H9 (cell line): ENCODE data around the gene ARPC5L. TPM values are rescaled to one million over a fixed set of nuclear protein-coding genes. Genes with fewer than 3 reads are reported as not detected.

ENCODE experiments used
- DNase-seq: peaks from one replicate; pipeline ENCODE4 v3.0.0-alpha.2; 2017
- H2AFZ ChIP-seq: one replicate; pipeline ENCODE4 v1.6.1; 2013; ENCODE audit warnings: mild to moderate bottlenecking, low read length, control low read depth, moderate library complexity
- H2AK5ac ChIP-seq: 2 replicates; pipeline ENCODE4 v1.6.1; 2013; ENCODE audit warnings: low read length, control low read depth, mixed read lengths; ENCODE audit not compliant: insufficient read length
- H2BK120ac ChIP-seq: one replicate; pipeline ENCODE4 v1.6.1; 2013; ENCODE audit warnings: low read depth, mild to moderate bottlenecking, low read length, control low read depth, inconsistent platforms; ENCODE audit not compliant: poor library complexity, severe bottlenecking
- H2BK12ac ChIP-seq: 2 replicates; pipeline ENCODE4 v1.6.1; 2013; ENCODE audit warnings: low read length, control low read depth, mixed read lengths, low read depth; ENCODE audit not compliant: insufficient read length
- H2BK15ac ChIP-seq: 2 replicates; pipeline ENCODE4 v1.6.1; 2013; ENCODE audit warnings: low read depth, low read length, control low read depth
- H2BK20ac ChIP-seq: one replicate; pipeline ENCODE4 v1.6.1; 2013; ENCODE audit warnings: low read depth, mild to moderate bottlenecking, low read length, control low read depth, inconsistent platforms; ENCODE audit not compliant: poor library complexity, severe bottlenecking
- H2BK5ac ChIP-seq: 2 replicates; pipeline ENCODE4 v1.6.1; 2013; ENCODE audit warnings: low read length, control low read depth, mixed read lengths; ENCODE audit not compliant: insufficient read length
- H3K14ac ChIP-seq: 2 replicates; pipeline ENCODE4 v1.6.1; 2013; ENCODE audit warnings: low read length, control low read depth; ENCODE audit not compliant: insufficient read depth
- H3K18ac ChIP-seq: 2 replicates; pipeline ENCODE4 v1.6.1; 2013; ENCODE audit warnings: low read depth, mild to moderate bottlenecking, mixed read lengths, low read length, control low read depth; ENCODE audit not compliant: insufficient read length
- H3K23ac ChIP-seq: 2 replicates; pipeline ENCODE4 v1.6.1; 2013; ENCODE audit warnings: low read length, control low read depth, mixed read lengths, low read depth; ENCODE audit not compliant: insufficient read length
- H3K23me2 ChIP-seq: 2 replicates; pipeline ENCODE4 v1.6.1; 2013; ENCODE audit warnings: low read depth, mild to moderate bottlenecking, mixed read lengths, low read length, control low read depth; ENCODE audit not compliant: insufficient read length, poor library complexity, severe bottlenecking
- H3K27ac ChIP-seq: 2 replicates; pipeline ENCODE4 v1.5.1; 2013; ENCODE audit warnings: low read length, control low read depth, mixed read lengths, low read depth; ENCODE audit not compliant: insufficient read length
- H3K27me3 ChIP-seq: 2 replicates; pipeline ENCODE4 v1.6.1; 2013; ENCODE audit warnings: low read length, control low read depth, inconsistent platforms; ENCODE audit not compliant: insufficient read depth
- H3K4ac ChIP-seq: 2 replicates; pipeline ENCODE4 v1.6.1; 2013; ENCODE audit warnings: low read depth, mild to moderate bottlenecking, control low read depth, inconsistent platforms, low read length, moderate library complexity
- H3K4me1 ChIP-seq: 2 replicates; pipeline ENCODE4 v1.6.1; 2013; ENCODE audit warnings: low read length, control low read depth, inconsistent platforms; ENCODE audit not compliant: insufficient read depth
- H3K4me2 ChIP-seq: 2 replicates; pipeline ENCODE4 v1.6.1; 2013; ENCODE audit warnings: low read length, control low read depth, mixed read lengths; ENCODE audit not compliant: insufficient read length, insufficient read depth
- H3K56ac ChIP-seq: 2 replicates; pipeline ENCODE4 v1.6.1; 2013; ENCODE audit warnings: low read depth, mild to moderate bottlenecking, mixed read lengths, low read length, control low read depth; ENCODE audit not compliant: insufficient read length
- H3K79me1 ChIP-seq: 2 replicates; pipeline ENCODE4 v1.6.1; 2013; ENCODE audit warnings: low read depth, mild to moderate bottlenecking, moderate library complexity, low read length, control low read depth, inconsistent platforms; ENCODE audit not compliant: insufficient read depth, poor library complexity, severe bottlenecking
- H3K79me2 ChIP-seq: 2 replicates; pipeline ENCODE4 v1.6.1; 2013; ENCODE audit warnings: low read length, control low read depth, inconsistent platforms; ENCODE audit not compliant: insufficient read depth
- H3K9ac ChIP-seq: 2 replicates; pipeline ENCODE4 v1.6.1; 2013; ENCODE audit warnings: low read length, control low read depth, mixed read lengths; ENCODE audit not compliant: insufficient read length; ENCODE audit errors: extremely low read depth
- H3K9me3 ChIP-seq: one replicate; pipeline ENCODE4 v1.6.1; 2013; ENCODE audit warnings: low read depth, low read length, inconsistent platforms; ENCODE audit not compliant: control insufficient read depth
- H3T11ph ChIP-seq: one replicate; pipeline ENCODE4 v1.6.1; 2013; ENCODE audit warnings: mild to moderate bottlenecking, low read length, control low read depth, inconsistent platforms
- H4K20me1 ChIP-seq: one replicate; pipeline ENCODE4 v1.6.1; 2013; ENCODE audit not compliant: control insufficient read depth, insufficient read length, insufficient read depth
- H4K5ac ChIP-seq: 2 replicates; pipeline ENCODE4 v1.6.1; 2013; ENCODE audit warnings: low read depth, mild to moderate bottlenecking, mixed read lengths, low read length, control low read depth; ENCODE audit not compliant: insufficient read length
- H4K8ac ChIP-seq: replicated peaks from 2 replicates; pipeline ENCODE4 v1.6.1; 2013; ENCODE audit warnings: low read length, control low read depth, mixed read lengths, low read depth; ENCODE audit not compliant: insufficient read length
- H4K91ac ChIP-seq: 2 replicates; pipeline ENCODE4 v1.6.1; 2013; ENCODE audit warnings: low read depth, mild to moderate bottlenecking, moderate library complexity, mixed read lengths, low read length, control low read depth; ENCODE audit not compliant: insufficient read length
- H3K27ac Mint-ChIP-seq, 3 experiments: 2 replicates in 2 of 3; 3 replicates in 1 of 3; pipeline ENCODE4 v1.8.0; 2020 to 2021; ENCODE audit warnings: mixed read lengths in 3 of 3, mild to moderate bottlenecking in 1 of 3, moderate library complexity in 1 of 3
- H3K27me3 Mint-ChIP-seq: 2 replicates; pipeline ENCODE4 v1.8.0; 2021; ENCODE audit warnings: low read depth, mild to moderate bottlenecking, moderate library complexity, mixed read lengths
- H3K36me3 Mint-ChIP-seq, 3 experiments: 2 replicates in 2 of 3; 3 replicates in 1 of 3; pipeline ENCODE4 v1.8.0; 2020 to 2021; ENCODE audit warnings: low read depth in 3 of 3, mixed read lengths in 3 of 3; ENCODE audit not compliant: insufficient read depth in 1 of 3
- H3K4me1 Mint-ChIP-seq, 2 experiments: 2 replicates each; pipeline ENCODE4 v1.8.0; 2020; ENCODE audit warnings: mixed read lengths in 2 of 2
- H3K4me3 Mint-ChIP-seq, 2 experiments: 2 replicates in 1 of 2; 3 replicates in 1 of 2; pipeline ENCODE4 v1.8.0; 2020 to 2021; ENCODE audit warnings: mild to moderate bottlenecking in 2 of 2, mixed read lengths in 2 of 2, moderate library complexity in 1 of 2
- H3K9me3 Mint-ChIP-seq, 2 experiments: 2 replicates in 1 of 2; 3 replicates in 1 of 2; pipeline ENCODE4 v1.8.0; 2020; ENCODE audit warnings: mild to moderate bottlenecking in 2 of 2, mixed read lengths in 2 of 2, moderate library complexity in 1 of 2
- CTCF ChIP-seq: fragments of 200-600 bp; sonication (generic); conservative IDR thresholded peaks from 3 replicates; pipeline ENCODE4 v1.8.0; 2021; ENCODE audit warnings: antibody characterized with exemption, mild to moderate bottlenecking
- WGBS: extraction: QIAGEN DNeasy Blood & Tissue Kit; methylation state at CpG from one replicate; pipeline ENCODE4 v1.1.7; 2013; ENCODE audit warnings: missing lambda C conversion rate, low lambda C conversion rate, mixed read lengths; ENCODE audit not compliant: insufficient read length; ENCODE audit errors: extremely low coverage; 5-methylcytosine and 5-hydroxymethylcytosine counted together
- total RNA-seq: library from RNA; stranded (reverse); gene quantifications from 2 replicates; pipeline ENCODE4 v1.2.1, GENCODE V29; 2021

Gene ARPC5L
- total RNA-seq, 1 experiment from 2014 or later: 67.7 TPM

GRCh38 chr9:124840300-124840833 lies 21.6 kb upstream of the ARPC5L start:
- no peaks in the 10 kb centered on the region for H3K79me2 ChIP-seq
- H3K9ac ChIP-seq: no peak overlapping the region
- no peaks in the 10 kb centered on the region for H3K23me2 ChIP-seq
- Mint-ChIP-seq H3K36me3 (no peaks in the 10 kb centered on the region; a peak in 1 of 7 replicates), H3K4me1 (peaks cover 2 to 17% of the 10 kb centered on the region in 2 experiments; a peak in 2 of 4 replicates), H3K9me3 (no peaks in the 10 kb centered on the region), H3K4me3 (0 out of 5 replicates have a peak overlapping the region, but pooled peaks of 1 of the 2 experiments have one; percentile 32), H3K27me3 (no peaks in the 10 kb centered on the region), H3K27ac (no peak overlapping the region)
- no peak overlapping the region for H2BK15ac ChIP-seq
- no peak overlapping the region for H4K8ac ChIP-seq
- WGBS: no CpG with 5 or more reads among the region's 18 CpGs
- no peak overlapping the region for H2AFZ ChIP-seq
- no peak overlapping the region for H2BK20ac ChIP-seq
- no peaks in the 10 kb centered on the region for H3K27me3 ChIP-seq
- H2AK5ac ChIP-seq: no peak overlapping the region
- H4K5ac ChIP-seq: no peak overlapping the region
- H3K4ac ChIP-seq: no peak overlapping the region
- no peak overlapping the region for H2BK5ac ChIP-seq
- H3K27ac ChIP-seq: no peak overlapping the region
- no peak overlapping the region for H3K23ac ChIP-seq
- H3K79me1 ChIP-seq: no peaks in the 10 kb centered on the region
- TF ChIP-seq CTCF: peak; percentile 65
- H3K56ac ChIP-seq: no peak overlapping the region
- no peak overlapping the region for H2BK120ac ChIP-seq
- H2BK12ac ChIP-seq: no peak overlapping the region
- no peak overlapping the region for H3K18ac ChIP-seq
- no peak overlapping the region for H3K14ac ChIP-seq
- DNase-seq: no peak
- no peaks in the 10 kb centered on the region for H3K4me1 ChIP-seq
- H3K4me2 ChIP-seq: no peak overlapping the region
- no peak overlapping the region for H4K91ac ChIP-seq
- no peak overlapping the region for H3T11ph ChIP-seq
- no peaks in the 10 kb centered on the region for H3K9me3 ChIP-seq
- H4K20me1 ChIP-seq: no peaks in the 10 kb centered on the region
